Right lobe of liver (tissue), 4 donors: Measurements from ENCODE around the gene WDFY4.

Experiments used
- POLR2A ChIP-seq: fragments of 450-650 bp; IDR thresholded peaks from one replicate; pipeline ENCODE4 v1.6.1; 2017; ENCODE audit warnings: antibody characterized with exemption, mild to moderate bottlenecking
- TF ChIP-seq, protein P1 (sequence below), 4 donors: fragments of 200-600 bp in 3 of 4; fragments of 450-650 bp in 1 of 4; IDR thresholded peaks; one replicate each; pipeline versions ENCODE4 v1.5.1 to v1.8.0; 2016 to 2022; ENCODE audit warnings: antibody characterized with exemption in 4 of 4, mild to moderate bottlenecking in 2 of 4
- donor health status: DM: no; HTN: no; CAD: no.
- donor health status: DM: no; HTN: no; CAD: no.
- donor health status: DM: no; HTN: yes; CAD: no.

DNA sequence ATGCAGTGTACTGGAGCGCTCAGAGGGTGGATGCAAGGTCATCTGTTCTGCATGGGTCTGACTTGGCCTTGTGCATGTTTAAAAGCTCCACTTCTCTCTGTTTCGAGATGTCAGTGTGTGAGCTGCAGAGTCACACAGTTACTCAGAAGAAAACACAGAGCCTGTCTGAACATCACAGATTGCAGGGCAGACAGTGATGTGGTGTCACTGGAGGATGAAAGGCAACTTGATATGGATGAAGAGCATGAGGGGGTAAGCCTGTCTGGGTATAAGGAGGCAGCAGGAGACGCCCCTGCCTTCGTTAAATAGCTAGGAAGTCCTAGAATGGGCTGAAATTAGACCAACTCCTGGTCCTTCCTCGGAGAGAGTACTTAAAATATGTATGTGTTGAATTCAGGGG, 322.5 kb downstream of the WDFY4 start:
- TF ChIP-seq, protein P1, sequence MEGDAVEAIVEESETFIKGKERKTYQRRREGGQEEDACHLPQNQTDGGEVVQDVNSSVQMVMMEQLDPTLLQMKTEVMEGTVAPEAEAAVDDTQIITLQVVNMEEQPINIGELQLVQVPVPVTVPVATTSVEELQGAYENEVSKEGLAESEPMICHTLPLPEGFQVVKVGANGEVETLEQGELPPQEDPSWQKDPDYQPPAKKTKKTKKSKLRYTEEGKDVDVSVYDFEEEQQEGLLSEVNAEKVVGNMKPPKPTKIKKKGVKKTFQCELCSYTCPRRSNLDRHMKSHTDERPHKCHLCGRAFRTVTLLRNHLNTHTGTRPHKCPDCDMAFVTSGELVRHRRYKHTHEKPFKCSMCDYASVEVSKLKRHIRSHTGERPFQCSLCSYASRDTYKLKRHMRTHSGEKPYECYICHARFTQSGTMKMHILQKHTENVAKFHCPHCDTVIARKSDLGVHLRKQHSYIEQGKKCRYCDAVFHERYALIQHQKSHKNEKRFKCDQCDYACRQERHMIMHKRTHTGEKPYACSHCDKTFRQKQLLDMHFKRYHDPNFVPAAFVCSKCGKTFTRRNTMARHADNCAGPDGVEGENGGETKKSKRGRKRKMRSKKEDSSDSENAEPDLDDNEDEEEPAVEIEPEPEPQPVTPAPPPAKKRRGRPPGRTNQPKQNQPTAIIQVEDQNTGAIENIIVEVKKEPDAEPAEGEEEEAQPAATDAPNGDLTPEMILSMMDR (IDR thresholded peaks at IDR 0.05), result no peak
- no peak for TF ChIP-seq POLR2A
